HG03342 (cell line): ENCODE data around the gene KCNK16.

Source experiments
- ATAC-seq: cut with Tn5 transposase; IDR thresholded peaks from one replicate; pipeline ENCODE4 v1.9.1; 2021; ENCODE audit warnings: mild to moderate bottlenecking, moderate library complexity; ENCODE audit not compliant: unreplicated experiment

KCNK16 gene

GRCh38 chr6:39281312-39281980 lies 41.1 kb downstream of the KCNK16 start:
- ATAC-seq: no peak

- ATAC-seq: no peak
Observed at GRCh38 chr6:39280247-39280731, 42.2 kb downstream of the KCNK16 start.

GRCh38 chr6:39279539-39279938 lies 43.0 kb downstream of the KCNK16 start:
- no peak for ATAC-seq

- no peak for ATAC-seq
Observed at GRCh38 chr6:39276379-39276995, 46.0 kb downstream of the KCNK16 start.

- no peak for ATAC-seq
Observed at GRCh38 chr6:39274903-39275302, 47.6 kb downstream of the KCNK16 start.

GRCh38 chr6:39274471-39274870 lies 48.0 kb downstream of the KCNK16 start:
- no peak for ATAC-seq

GRCh38 chr6:39273406-39273821 lies 49.1 kb downstream of the KCNK16 start:
- no peak for ATAC-seq

- no peak for ATAC-seq
Observed at GRCh38 chr6:39269961-39270360, 52.5 kb downstream of the KCNK16 start.

GRCh38 chr6:39268721-39269120 lies 53.8 kb downstream of the KCNK16 start:
- no peak for ATAC-seq

- no peak for ATAC-seq
Observed at GRCh38 chr6:39268171-39268570, 54.3 kb downstream of the KCNK16 start.

GRCh38 chr6:39266782-39267355 lies 55.6 kb downstream of the KCNK16 start:
- ATAC-seq: no peak

GRCh38 chr6:39266375-39266774 lies 56.1 kb downstream of the KCNK16 start:
- no peak for ATAC-seq
